Type B pancreatic cell (in vitro differentiated cells): Measurements from ENCODE around the gene MGA. TPM values are rescaled to one million over a fixed set of nuclear protein-coding genes. Genes with fewer than 3 reads are reported as not detected.

Experiments
- DNase-seq: peaks from one replicate; pipeline ENCODE4 v3.0.0; 2021; ENCODE audit warnings: mixed read lengths; ENCODE audit not compliant: unreplicated experiment; ENCODE audit errors: extremely low spot score
- H3K27ac Mint-ChIP-seq: 2 replicates; pipeline ENCODE4 v1.8.0; 2021; ENCODE audit warnings: mild to moderate bottlenecking, mixed read lengths
- H3K27me3 Mint-ChIP-seq: 2 replicates; pipeline ENCODE4 v1.8.0; 2021; ENCODE audit warnings: mixed read lengths
- H3K36me3 Mint-ChIP-seq: 2 replicates; pipeline ENCODE4 v1.8.0; 2021; ENCODE audit warnings: mixed read lengths
- H3K4me1 Mint-ChIP-seq: one replicate; pipeline ENCODE4 v1.8.0; 2021; ENCODE audit warnings: mixed read lengths; ENCODE audit not compliant: unreplicated experiment
- H3K4me3 Mint-ChIP-seq: 2 replicates; pipeline ENCODE4 v1.8.0; 2021; ENCODE audit warnings: mild to moderate bottlenecking, mixed read lengths
- H3K9me3 Mint-ChIP-seq: 2 replicates; pipeline ENCODE4 v1.8.0; 2021; ENCODE audit warnings: mixed read lengths
- total RNA-seq: library from RNA; stranded (reverse); gene quantifications from 2 replicates; pipeline ENCODE4 v1.2.1, GENCODE V29; 2021; ENCODE audit warnings: low replicate concordance
- TF ChIP-seq, protein P1 (sequence below): fragments of 200-600 bp; sonication (generic); conservative IDR thresholded peaks from 2 replicates; pipeline ENCODE4 v1.5.0; 2021; ENCODE audit warnings: antibody characterized with exemption, mild to moderate bottlenecking

Gene MGA
- total RNA-seq, 1 donor from 2014 or later, result 54.9 TPM

DNA sequence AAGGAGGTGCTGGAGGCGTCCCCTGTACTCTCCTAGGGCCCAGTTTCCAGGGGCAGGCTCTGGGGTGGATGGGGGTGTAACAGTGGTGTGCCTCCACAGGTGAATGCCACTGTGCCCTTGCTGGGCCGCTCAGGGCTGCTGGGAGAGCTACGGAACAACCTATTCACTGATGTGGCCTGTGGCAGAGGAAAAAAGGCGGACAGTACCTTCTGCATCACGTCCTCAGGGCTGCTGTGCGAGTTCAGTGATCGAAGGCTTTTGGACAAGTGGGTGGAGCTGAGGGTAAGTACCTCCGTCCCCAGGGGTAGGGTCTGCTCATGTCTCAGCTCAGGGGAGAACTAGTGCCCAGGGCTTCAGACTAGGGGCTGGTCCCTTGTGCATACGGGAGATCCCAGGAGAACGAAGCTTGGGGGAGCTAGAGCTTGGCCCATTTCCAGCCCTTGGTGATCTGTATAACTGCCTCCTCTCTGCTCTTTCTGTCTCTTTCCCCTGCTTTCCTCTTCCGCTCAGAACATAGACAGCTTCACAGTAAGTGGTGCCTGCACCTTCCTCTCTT lies 152.7 kb downstream of the MGA start:
- H3K27ac Mint-ChIP-seq, result no peak overlapping the region
- H3K4me1 Mint-ChIP-seq, result peaks cover 5% of the 10 kb centered on the region
- H3K27me3 Mint-ChIP-seq, result no peaks in the 10 kb centered on the region
- TF ChIP-seq, protein P1, sequence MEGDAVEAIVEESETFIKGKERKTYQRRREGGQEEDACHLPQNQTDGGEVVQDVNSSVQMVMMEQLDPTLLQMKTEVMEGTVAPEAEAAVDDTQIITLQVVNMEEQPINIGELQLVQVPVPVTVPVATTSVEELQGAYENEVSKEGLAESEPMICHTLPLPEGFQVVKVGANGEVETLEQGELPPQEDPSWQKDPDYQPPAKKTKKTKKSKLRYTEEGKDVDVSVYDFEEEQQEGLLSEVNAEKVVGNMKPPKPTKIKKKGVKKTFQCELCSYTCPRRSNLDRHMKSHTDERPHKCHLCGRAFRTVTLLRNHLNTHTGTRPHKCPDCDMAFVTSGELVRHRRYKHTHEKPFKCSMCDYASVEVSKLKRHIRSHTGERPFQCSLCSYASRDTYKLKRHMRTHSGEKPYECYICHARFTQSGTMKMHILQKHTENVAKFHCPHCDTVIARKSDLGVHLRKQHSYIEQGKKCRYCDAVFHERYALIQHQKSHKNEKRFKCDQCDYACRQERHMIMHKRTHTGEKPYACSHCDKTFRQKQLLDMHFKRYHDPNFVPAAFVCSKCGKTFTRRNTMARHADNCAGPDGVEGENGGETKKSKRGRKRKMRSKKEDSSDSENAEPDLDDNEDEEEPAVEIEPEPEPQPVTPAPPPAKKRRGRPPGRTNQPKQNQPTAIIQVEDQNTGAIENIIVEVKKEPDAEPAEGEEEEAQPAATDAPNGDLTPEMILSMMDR, result no peak
- DNase-seq, result no peak
- no peak overlapping the region for H3K4me3 Mint-ChIP-seq
- no peaks in the 10 kb centered on the region for H3K9me3 Mint-ChIP-seq
- H3K36me3 Mint-ChIP-seq, result peaks cover 4% of the 10 kb centered on the region

DNA sequence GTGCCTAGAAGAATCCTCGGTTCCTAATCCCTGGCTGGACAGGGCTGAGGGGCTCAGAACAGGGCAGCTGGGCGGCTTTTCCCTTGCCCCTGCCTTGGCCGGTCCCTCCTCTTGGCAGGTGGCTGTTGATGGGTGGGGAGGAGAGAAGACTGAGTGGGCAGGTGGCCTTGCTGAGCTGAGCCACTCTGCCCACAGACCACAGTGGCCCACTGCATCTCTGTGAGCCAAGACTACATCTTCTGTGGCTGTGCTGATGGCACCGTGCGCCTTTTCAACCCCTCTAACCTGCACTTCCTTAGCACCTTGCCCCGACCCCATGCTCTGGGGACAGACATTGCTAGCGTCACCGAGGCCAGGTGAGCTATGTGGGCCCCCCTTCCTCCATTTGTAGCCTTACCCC lies 153.2 kb downstream of the MGA start:
- Mint-ChIP-seq H3K4me3 (no peak overlapping the region), H3K36me3 (peaks cover 4% of the 10 kb centered on the region), H3K4me1 (peaks cover 5% of the 10 kb centered on the region), H3K27me3 (no peaks in the 10 kb centered on the region), H3K27ac (no peak overlapping the region), H3K9me3 (no peaks in the 10 kb centered on the region)
- DNase-seq, result no peak
- TF ChIP-seq, protein P1, result no peak

DNA sequence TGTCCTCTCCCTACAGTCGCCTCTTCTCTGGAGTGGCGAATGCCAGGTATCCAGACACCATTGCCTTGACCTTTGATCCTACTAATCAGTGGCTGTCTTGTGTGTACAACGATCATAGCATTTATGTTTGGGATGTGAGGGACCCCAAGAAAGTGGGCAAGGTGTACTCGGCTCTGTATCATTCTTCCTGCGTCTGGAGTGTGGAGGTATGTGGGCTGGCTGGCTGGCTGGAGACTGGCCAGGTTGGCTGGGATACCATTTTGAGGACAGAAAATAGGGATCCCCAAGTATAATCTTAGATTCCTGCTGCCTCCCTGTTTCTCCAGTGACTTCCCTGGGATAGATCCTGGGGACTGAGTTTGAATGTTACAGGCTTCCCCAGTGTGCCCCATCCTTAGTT lies 154.3 kb downstream of the MGA start:
- no peak overlapping the region for H3K4me3 Mint-ChIP-seq
- TF ChIP-seq, protein P1, result no peak
- H3K36me3 Mint-ChIP-seq, result peaks cover 4% of the 10 kb centered on the region

DNA sequence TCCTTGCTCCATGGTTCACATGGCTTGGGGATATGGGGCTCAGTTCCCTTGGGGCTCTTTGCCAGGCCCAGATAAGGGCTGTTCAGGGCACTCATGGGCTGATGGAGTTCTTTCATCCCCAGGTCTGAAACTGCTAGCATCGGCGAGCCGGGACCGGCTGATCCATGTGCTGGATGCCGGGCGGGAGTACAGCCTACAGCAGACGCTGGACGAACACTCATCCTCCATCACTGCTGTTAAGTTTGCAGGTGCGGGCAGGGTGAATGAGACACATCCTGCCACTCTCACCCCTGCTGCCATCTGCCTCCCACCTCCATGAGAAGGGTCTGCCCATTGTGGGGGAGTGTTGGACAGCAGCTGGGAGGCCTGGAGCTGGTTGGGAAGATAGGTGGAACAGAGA lies 156.6 kb downstream of the MGA start:
- TF ChIP-seq, protein P1, result no peak
- Mint-ChIP-seq H3K36me3 (peaks cover 4% of the 10 kb centered on the region), H3K27me3 (no peaks in the 10 kb centered on the region), H3K9me3 (no peaks in the 10 kb centered on the region), H3K4me3 (no peak overlapping the region), H3K4me1 (no peaks in the 10 kb centered on the region), H3K27ac (no peak overlapping the region)
- DNase-seq, result no peak

More for the DNA sequence above, 154.3 kb downstream of the MGA start:
- H3K9me3 Mint-ChIP-seq, result no peaks in the 10 kb centered on the region
- H3K27ac Mint-ChIP-seq, result no peak overlapping the region
- no peaks in the 10 kb centered on the region for H3K27me3 Mint-ChIP-seq
- peaks cover 5% of the 10 kb centered on the region for H3K4me1 Mint-ChIP-seq
- no peak for DNase-seq

DNA sequence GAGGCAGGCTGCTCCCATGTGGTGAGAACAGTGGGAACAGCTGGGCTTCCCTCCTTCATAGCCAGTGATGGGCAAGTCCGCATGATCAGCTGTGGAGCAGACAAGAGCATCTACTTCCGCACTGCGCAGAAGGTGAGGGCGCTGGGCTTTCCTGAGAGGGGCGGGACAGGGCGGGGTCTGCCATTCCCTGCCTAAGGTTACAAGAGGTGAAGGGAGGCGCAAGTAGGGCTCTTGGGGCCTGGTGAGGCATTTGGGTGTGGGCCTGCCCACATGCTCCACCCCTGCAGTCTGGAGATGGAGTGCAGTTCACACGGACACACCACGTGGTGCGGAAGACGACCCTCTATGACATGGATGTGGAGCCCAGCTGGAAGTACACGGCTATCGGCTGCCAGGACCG lies 157.1 kb downstream of the MGA start:
- no peak overlapping the region for H3K4me3 Mint-ChIP-seq
- no peak for DNase-seq
- H3K4me1 Mint-ChIP-seq, result no peaks in the 10 kb centered on the region
- H3K27ac Mint-ChIP-seq, result no peak overlapping the region
- peaks cover 4% of the 10 kb centered on the region for H3K36me3 Mint-ChIP-seq
- no peaks in the 10 kb centered on the region for H3K9me3 Mint-ChIP-seq
- no peaks in the 10 kb centered on the region for H3K27me3 Mint-ChIP-seq
- TF ChIP-seq, protein P1, result no peak

DNA sequence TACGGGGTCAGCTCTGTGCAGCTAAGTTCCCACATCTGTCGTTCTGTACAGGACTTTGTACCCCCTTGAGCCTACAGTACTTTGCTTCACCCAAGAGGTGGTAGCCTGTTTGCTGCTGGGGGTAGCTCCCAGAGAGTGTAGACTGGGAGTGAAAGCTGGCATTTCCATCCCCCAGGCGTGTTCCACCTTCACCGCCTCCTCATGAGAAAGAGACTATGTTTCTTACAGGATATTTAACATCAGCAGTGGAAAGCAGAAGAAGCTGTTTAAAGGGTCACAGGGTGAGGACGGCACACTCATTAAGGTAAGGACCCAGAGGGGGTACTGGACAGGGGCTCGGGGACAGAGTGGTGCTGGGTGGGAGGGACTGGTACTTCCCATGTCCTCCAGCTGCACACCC lies 157.6 kb downstream of the MGA start:
- no peaks in the 10 kb centered on the region for H3K27me3 Mint-ChIP-seq
- no peaks in the 10 kb centered on the region for H3K4me1 Mint-ChIP-seq
- peaks cover 4% of the 10 kb centered on the region for H3K36me3 Mint-ChIP-seq
- TF ChIP-seq, protein P1, result no peak
- H3K9me3 Mint-ChIP-seq, result no peaks in the 10 kb centered on the region
- no peak for DNase-seq
- no peak overlapping the region for H3K27ac Mint-ChIP-seq
- no peak overlapping the region for H3K4me3 Mint-ChIP-seq
